Daoy (cell line): ENCODE results near the gene SLC25A17. TPM values are rescaled to one million over a fixed set of nuclear protein-coding genes. Genes with fewer than 3 reads are reported as not detected.
A peak's percentile ranks its signal among the peaks of the same experiment; 100 is the strongest.
"Not testable (repeated sequence)": the region's sequence is repeated elsewhere in the genome, so short reads cannot be mapped to it uniquely, and the experiment has no call there.

ENCODE experiments used
- DNase-seq: peaks from one replicate; pipeline ENCODE4 v3.0.0-alpha.2; 2015; ENCODE audit warnings: low read depth
- total RNA-seq: library from RNA; depleted of rRNA; stranded (reverse); fragments of >200 nt; shearing (Covaris generic); gene quantifications from 2 replicates; pipeline ENCODE4 v1.2.3, GENCODE V29; 2014

SLC25A17 gene
- total RNA-seq, 1 experiment from 2014 or later, result 37.1 TPM

DNA sequence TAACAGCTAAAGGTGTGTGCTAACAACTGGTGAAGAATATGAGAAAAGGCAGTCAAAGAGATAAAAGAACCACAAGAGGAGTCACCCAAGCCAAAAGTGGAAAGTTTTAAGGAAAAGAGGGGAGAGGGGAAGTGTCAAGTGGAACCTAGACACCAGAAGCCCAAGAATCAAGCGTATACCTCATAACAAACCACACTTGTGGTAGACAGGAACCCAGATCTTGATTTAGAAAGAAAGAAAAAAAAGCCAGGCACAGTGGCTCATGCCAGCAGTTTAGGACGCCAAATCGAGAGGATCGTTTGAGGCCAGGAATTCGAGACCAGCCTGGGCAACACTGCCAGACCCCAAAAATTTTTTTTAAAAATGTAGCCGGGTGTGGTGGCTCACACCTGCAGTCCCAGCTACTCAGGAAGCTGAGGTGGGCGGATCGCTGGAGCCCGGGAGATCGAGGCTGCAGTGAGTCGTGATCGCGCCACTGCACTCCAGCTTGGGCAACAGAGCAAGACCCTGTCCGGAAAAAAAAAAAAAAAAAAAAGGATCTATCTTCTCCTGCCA lies 877 bp downstream of the SLC25A17 start:
- DNase-seq, result no peak

DNA sequence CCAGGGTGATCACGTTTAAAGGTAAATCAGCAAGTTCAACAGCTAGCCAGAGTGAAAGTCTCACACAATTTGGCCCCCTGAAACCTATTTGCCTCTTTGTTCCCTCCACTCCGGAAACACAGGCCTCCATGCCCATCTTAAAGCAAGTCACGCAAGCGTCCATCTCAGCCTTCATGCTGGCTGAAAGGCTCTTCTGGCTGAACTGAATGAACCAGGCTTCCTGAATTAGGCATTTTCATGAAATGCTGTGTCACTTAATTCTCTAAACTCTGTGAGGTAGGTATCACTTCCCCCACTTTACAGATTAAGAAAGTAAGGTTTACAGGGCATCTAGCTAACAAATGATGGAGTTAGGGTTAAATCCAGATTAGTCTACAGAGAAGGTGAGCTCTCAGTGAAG lies 1.4 kb downstream of the SLC25A17 start:
- no peak for DNase-seq

DNA sequence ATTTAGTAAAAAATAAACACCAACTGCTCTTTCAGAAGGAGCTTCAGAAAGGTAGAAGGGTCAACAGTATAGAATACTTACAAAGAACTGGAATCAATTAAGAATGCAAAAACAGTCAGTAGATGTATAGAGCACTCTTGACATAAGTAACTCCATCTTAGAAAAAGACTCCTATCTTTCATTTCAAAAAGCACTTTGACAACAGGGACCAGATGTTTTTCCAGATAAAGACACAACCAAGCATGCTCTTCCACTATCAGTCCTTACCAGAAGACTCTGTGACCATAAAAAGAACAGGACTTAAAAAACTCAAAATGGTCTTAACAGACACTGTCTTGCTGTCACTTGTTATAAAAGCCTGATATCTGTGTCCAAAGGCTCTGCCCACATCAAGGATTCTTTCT lies 5.2 kb downstream of the SLC25A17 start:
- no peak for DNase-seq

DNA sequence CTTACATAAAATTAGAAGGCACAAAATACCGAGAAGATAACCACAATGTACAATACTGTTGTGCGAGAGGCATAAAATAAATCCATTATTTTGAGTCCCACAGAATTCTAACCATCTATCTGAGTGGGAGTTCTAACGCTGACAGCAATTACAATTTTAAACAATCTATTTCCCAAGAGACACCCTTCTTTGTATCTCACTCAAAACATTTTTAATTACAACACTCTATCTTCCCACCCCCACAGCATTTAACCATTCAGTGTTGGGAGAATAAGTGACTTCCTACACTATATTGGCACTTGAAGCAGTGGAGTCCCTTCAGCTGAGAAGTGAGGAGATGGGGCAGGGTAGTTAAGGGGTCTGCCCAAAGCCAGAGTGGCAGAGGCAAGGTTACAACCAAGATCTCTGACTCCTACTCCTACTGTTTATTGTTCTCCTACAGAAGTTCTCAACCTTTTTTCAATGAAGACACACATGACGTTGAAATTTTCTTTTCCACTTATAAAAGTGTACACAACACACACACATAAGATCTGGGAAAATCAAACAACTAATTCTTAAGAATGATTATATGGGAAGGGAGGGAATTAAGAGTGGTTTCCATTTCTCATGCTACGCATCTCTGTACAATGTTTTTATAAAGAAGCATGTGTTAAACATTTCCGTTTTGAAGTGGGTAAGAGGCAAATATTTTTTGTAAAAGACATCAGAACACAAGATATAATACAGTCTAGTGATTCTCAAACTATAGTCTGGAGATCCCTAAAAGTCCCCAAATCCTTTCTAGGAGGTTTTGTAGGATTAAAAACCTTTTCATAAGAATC lies 10.9 kb downstream of the SLC25A17 start:
- DNase-seq, result no peak

DNA sequence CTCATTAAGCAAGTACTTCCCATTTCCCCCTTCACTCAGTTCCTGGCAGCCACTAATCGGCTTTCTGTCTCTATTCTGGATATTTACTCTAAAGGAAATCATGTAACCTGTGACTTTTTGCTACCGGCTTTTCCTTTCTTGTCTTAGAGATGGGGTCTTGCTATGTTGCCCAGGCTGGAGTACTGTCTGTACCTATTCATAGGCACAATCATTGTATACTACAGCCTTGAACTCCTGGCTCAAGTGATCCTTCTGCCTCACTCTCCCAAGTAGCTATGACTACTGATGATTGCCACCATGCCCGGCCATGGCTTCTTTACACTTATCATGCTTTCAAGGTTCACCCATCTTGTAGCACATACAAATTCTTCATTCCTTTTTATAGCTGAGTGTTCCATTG lies 12.4 kb downstream of the SLC25A17 start:
- DNase-seq, result no peak

DNA sequence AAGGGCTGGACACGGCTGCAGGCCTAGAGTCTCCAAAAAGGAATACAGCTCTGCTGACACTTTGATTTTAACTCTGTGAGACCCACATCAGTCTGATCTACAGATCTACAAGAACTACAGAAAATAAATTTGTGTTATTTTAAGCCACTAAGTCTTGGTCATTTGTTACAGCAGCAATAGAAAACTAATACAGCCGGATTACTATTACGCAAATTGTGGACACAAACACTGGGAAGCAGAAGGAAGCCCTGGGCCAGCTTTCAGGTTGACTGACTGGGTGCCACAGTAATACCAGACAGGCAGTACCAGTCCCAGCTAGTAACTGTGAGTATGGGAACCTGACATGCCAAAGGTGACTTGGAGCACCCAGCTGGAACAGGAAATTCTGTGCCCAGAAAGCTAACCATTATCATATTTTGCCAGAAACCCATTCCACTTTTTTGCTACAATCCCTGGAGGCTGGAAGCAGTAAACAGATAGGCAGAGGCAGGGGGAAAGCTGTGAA lies 13.4 kb downstream of the SLC25A17 start:
- DNase-seq, result no peak

DNA sequence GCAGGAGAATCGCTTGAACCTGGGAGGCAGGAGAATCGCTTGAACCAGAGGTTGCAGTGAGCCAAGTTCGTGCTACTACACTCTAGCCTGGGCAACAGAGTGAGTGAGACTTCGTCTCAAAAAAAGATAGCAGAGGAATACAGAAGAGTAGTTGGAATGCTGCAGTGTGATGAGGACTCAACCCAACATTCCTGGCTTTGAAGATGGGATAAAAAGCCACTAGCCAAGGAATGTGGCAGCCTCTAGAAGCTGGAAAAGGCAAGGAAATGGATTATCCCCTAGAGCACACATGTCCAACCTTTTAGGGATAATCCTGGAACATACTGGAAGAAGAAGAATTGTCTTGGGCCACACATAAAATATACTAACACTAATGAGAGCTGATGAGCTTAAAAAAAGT lies 13.9 kb downstream of the SLC25A17 start:
- no peak for DNase-seq

DNA sequence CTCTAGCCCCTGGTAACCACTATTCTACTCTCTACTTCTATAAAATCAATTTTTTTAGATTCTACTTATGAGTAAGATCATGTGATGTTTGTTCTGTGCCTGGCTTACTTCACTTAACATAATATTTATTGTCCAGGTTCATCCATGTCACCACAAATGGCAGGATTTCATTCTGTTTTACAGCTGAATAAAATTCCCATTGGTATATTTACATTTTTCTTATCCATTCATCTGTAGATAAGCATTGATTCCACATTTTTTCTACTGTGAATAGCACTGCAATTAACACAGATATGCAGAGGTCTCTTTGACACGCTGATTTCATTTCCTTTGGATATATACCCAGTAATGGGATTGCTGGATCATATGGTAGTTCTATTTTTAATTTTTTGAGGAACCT lies 15.8 kb downstream of the SLC25A17 start:
- no peak for DNase-seq

DNA sequence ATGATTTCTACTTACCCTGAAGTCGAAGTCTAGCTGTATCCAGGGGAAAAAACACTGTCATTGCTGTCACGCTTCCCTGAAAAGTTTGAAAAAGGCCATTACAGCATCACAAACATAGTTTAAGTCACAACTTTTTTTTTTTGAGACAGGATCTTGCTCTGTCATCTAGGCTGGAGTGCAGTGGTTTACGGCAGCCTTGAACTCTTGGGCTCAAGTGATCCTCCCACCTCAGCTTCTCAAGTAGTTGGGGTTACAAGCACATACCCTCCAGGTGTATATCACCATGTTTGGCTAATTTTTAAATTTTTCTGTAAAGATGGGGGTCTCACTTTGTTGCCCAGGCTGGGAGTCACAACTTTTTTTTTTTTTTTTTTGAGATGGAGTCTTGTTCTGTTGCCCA lies 20.1 kb downstream of the SLC25A17 start:
- no peak for DNase-seq

DNA sequence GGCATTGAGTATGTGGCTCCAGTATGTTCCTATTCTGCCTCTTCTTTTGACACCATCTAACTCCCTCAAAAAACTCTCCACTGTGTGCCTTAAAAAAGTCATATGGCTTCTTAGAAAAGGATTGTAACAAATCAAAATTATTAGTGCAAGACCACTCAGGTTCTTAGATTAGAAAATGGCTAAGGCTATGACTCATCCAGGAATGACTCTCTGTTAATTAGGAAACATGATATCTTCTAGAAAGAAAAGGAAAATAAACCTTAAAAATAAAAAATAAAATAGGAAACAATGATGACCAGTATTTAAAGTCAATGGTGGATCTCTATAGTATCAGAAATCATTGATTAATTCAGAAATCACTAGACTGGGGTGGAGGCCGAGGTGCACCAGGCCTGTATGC lies 21.7 kb downstream of the SLC25A17 start:
- no peak for DNase-seq

DNA sequence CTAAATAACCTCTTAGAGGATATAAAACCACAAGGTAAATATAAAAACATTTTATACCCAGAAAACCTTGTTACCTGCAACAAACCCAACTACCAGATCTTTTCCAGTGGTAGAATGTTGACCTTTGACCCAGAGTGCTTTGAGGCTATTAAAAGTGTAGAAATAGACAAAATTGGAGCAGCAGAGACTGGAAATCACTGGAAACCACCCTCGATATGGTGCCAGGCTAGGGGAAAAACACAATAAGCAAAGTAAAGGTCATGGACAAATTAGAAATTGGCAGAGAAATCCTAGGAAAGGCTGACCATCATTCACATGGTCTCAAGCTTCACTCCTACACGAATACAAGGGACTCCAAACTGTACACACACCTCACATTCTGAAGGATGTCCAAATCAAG lies 26.7 kb downstream of the SLC25A17 start:
- DNase-seq, result no peak

DNA sequence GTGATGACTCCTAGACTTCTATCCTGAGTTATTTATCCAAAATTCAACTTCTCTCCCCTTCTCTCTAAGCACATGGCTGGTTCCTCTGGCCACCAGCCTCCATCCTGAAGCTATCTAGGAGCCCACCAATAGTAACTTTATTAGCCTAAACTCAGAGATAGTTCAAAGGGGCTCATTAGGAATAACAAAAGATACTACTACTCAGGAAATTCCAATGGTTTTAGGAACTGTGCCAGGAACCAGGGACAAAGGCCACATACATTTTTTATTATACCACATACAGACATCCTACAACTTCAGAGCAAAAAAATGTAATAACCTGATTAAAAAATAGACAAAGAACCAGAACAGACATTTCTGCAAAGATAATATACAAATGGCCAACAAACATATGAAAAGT lies 27.9 kb downstream of the SLC25A17 start:
- DNase-seq, result peak; percentile 21

DNA sequence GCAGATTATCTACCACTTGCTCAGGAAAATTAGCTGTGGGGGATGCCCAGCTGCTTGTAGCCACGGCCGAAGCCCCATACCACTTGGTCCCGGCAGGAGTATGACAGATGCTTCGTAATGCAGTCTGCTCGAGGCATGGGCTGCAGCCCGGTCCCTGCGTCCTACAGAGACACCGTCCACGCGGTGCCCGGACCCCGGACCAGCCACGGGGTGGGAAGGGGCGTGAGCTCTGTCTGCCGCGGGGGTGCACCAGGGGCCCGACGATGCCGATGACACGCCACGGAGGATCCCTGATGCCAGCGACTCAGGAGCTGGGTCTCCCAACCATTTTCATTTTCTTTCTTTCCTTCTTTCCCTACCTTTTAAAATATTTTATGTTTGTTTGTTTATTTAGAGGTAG lies 30.0 kb downstream of the SLC25A17 start:
- no peak for DNase-seq

DNA sequence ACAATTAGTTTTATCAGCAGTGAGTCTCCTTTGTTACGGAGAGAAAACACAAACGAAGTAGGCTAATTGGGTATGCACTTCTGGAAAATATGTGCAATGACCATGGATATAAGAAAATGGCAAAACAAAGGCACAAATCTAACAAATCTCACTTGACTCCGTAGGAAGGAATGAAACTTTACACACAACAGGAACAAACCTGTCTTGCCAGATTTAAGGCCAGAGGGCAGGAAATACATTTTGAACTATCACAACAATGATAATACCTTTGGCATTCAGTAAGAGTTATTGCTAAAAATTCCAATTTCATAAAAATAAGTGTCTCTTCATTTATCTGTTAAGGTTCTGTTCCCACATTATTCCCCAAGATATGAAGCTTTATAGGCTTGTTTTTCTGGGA lies 36.6 kb downstream of the SLC25A17 start:
- DNase-seq, result no peak

DNA sequence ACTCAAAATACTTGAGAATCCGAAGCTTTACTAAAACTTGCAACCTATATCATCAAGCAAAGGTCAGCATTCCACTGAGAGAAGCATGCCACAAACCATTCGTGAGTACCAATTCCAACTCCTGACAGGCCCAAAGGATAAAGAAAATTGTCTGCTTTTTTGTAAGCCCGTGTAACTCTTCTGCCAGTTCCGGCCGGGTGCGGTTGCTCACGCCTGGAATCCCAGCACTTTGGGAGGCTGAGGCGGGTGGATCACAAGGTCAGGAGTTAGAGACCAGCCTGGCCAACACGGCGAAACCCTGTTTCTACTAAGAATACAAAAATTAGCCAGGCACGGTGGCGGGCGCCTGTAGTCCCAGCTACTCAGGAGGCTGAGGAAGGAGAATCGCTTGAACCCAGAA lies 37.4 kb downstream of the SLC25A17 start:
- not testable (repeated sequence) for DNase-seq

DNA sequence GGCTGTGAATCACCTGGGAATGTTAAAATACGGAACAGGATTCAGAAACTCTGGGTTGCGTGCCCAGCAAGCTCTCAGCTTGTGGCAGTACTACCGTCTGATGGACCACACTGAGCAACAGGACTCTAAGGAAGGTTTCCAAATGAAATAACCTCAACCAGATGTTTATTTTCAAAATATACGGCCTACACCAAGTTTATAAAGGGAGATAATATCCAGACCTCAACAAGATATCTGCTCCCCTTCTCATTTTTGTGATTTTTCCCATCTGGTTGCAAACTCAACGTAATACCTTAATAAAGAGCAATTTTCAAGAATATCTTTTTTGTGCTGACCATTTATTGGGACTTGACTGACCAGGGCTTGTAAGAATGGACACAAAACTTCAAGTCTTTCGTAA lies 49.4 kb downstream of the SLC25A17 start:
- no peak for DNase-seq

DNA sequence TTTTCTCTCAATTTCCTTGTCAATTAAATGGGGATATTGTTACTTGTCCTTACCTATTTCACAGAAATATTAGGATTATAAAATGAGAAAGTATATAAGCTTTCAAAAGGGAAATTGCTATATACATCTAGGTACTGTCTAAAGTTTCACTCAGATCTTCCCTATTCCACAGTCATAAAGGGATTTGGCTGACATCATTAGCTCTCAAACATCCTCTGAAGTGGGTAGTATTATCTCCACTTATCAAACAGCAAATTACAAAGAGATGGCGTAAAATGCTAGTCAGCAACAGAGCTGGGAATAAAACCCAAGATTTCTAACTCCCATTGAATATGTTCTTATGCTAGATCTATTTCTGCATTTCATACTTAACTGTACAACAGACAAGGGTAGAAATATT lies 50.9 kb downstream of the SLC25A17 start:
- DNase-seq, result no peak

DNA sequence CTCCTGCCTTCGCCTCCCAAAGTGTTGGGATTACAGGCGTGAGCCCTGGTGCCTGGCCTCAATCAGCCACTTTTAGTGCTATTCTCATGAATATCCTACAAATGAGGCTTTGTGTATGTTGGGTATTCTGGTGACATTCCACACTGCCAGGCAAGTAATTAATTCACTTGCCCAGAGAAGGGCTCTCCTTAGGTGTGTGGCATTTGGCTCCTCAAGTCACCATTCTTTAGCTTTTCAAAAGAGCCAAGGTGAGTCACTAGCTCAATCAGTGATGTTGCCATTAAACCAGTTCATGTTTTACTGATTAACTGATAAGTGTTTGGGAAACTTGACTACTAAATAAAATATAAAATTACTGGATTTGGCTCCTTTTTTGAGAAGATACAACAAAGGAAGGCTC lies 52.2 kb downstream of the SLC25A17 start:
- DNase-seq, result no peak

DNA sequence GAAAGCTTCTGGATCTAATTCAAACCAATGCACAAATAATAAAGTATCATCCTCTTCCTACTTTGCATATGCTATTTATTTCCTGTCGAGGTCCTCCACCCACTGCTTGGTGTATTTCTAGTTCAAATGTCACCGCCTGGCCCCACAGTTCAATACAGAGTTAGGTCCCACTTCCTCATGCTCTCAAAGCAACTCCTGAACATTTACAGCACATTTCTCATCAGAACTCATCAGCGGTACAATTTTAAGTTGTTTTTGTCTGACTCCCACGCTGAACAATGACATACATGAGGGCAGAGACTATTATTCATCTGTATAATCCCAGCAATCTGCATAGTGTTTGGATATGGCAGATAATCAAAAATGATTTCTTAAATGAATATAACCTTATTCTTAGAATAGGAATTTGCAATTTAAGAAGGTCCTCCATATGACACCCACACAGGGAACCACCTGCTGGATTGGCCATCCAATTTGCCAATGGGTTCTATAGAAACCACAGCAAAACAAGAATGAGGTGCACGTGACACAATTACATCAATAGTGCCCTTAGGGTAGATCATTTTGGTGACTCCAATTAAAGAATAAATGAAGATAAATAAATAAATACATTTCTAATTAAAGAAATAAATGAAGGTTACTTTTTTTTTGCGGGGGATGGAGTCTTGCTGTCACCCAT lies 54.2 kb downstream of the SLC25A17 start:
- DNase-seq, result no peak

DNA sequence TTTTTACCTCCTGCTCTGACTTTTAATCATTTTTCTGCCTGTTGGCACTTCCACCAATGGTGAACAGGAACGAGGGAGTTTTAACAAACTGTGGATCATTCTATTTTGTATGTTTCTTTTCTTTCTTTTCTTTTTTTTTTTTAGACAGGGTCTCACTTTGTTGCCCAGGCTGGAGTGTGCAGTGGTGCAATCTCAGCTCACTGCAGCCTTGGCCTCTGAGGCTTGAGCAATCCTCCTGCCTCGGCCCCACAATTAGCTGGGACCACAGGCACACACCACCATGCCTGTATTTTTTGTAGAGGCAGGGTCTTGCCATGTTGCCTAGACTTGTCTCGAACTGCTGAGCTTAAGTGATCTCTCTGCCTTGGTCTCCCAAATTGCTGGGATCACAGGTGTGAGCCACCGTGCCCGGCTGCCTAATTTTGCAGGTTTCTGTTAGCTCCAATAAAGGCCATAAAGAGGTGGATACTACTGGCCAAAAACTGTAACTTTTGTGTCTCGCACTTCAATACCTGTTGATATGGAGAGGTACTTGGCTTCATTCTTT lies 59.8 kb downstream of the SLC25A17 start:
- DNase-seq, result no peak

DNA sequence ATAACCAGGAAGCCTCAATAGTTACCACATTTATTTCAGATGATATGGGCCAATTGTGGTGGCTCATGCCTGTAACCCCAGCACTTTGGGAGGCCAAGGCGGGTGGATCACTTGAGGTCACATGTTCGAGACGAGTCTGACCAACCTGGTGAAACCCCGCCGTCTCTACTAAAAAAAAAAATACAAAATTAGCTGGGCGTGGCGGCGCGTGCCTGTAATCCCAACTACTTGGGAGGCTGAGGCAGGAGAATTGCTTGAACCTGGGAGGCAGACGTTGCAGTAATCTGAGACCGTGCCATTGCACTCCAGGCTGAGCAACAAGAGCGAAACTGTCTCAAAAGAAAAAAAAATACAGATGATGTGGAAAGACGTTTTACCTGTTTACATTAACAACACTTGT lies 60.3 kb downstream of the SLC25A17 start:
- not testable (repeated sequence) for DNase-seq

DNA sequence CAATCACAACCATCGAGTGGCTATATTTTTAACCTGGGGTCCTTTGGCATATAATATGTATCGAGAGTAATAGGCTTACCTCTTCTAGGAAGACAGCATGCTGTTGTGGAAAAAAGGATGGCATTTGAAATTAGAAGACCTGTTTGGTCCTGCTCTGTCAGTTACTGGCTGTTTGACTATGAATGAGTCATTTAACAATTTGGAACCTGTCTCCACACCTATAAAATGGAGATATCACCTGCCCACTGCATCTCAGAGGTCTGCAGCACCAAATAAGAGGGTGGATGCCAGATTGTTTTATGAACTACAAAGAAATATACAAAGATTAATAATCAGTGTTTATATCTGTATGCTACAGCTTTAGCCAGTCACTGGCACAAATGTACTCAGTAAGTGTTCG lies 60.8 kb downstream of the SLC25A17 start:
- DNase-seq, result no peak

DNA sequence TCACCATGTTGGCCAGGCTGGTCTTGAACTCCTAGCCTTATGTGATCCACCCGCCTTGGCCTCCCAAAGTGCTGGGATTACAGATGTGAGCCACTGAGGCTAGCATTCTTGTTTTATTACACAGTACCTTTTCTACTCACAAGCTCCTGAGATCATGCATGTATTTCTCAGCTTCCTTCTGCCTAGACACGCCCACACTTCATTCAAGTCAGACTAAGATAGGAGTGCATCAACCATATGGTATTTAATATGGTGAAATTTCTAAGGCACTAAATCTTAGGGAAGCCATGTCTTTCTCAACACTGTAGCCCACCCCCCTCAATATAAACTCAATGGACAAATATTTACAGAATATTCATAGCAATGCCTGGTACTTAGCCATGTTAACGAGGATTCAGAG lies 62.1 kb downstream of the SLC25A17 start:
- no peak for DNase-seq
